ENCODE measurements around the gene TIMM17A. TPM values are rescaled to one million over a fixed set of nuclear protein-coding genes. Genes with fewer than 3 reads are reported as not detected.

TIMM17A gene
- total and polyA plus RNA-seq, 2 of the 8 experiments (the other 6 are each of a cell fraction or from before 2014, with no cell fraction given): 30.3 to 57.1 TPM

DNA sequence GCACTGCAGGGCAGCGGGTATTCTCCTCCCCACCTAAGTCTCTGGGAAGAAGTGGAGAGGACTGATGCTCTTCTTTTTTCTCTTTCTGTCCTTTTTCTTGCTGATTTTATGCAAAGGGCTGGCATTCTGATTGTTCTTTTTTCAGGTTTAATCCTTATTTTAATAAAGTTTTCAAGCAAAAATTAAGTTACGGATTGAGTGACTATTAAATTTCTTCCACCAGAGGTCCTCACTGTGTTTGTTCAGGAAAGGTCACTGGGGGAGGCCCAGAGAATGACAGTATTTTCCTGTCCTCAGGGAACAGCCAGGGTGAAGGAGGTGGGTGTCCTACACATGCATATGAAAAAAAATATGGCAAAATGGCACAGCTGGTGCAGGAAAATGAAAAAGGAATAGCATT lies 50.7 kb downstream of the TIMM17A start:
- Histone ChIP-seq H3K14ac (ENCODE audit: insufficient read length) (no peak overlapping the region), H3K4me1 (replicated peaks in 1 of 4; ENCODE audit: control insufficient read depth in 3 of 4, insufficient read depth in 4 of 4, low read length in 3 of 4) (peaks cover 12 to 31% (median 26%) of the 10 kb centered on the region in 4 experiments), H2BK20ac (ENCODE audit: low read length) (no peak overlapping the region), H2BK12ac (ENCODE audit: low read depth, low read length) (no peak overlapping the region), H3K4me2 (ENCODE audit: insufficient read depth in 1 of 2, low read depth in 2 of 2, low read length in 2 of 2) (no peak overlapping the region), H3K79me1 (ENCODE audit: low read depth, low read length) (0 out of 2 replicates have a peak, but pooled peaks cover 2% of the 10 kb centered on the region), H2BK120ac (replicated peaks; ENCODE audit: low read depth, low read length) (no peak overlapping the region), H2BK5ac (ENCODE audit: low read depth, low read length) (no peak overlapping the region), H3K23ac (ENCODE audit: insufficient read length) (no peak overlapping the region), H4K5ac (ENCODE audit: insufficient read length, low read depth, low read length) (no peak overlapping the region), H3K79me2 (ENCODE audit: control insufficient read depth in 1 of 2, insufficient read depth in 2 of 2, low read length in 2 of 2) (peaks cover 0 to 2% of the 10 kb centered on the region in 2 experiments; a peak in 1 of 4 replicates), H3K9me3 (ENCODE audit: insufficient read depth in 2 of 2, low read depth in 1 of 2, low read length in 1 of 2) (no peaks in the 10 kb centered on the region), H4K8ac (ENCODE audit: extremely low read depth, insufficient read depth, low read length) (no peak overlapping the region), H2AK5ac (ENCODE audit: low read depth, low read length) (no peak overlapping the region), H3K27ac (ENCODE audit: low read depth, low read length) (no peak overlapping the region), H3K36me3 (ENCODE audit: control insufficient read depth in 2 of 4, insufficient read depth in 4 of 4, low read length in 3 of 4) (peaks cover 14 to 43% (median 31%) of the 10 kb centered on the region in 4 experiments), H4K91ac (replicated peaks; ENCODE audit: insufficient read length, low read length) (no peak overlapping the region), H3K27me3 (replicated peaks in 1 of 4; ENCODE audit: control insufficient read depth in 3 of 4, extremely low read depth in 1 of 4, insufficient read depth in 3 of 4, low read length in 3 of 4) (no peaks in the 10 kb centered on the region), H3K9ac (replicated peaks in 1 of 4; ENCODE audit: extremely low read depth in 1 of 4, low read depth in 3 of 4, low read length in 3 of 4) (no peak overlapping the region), H2BK15ac (ENCODE audit: low read length) (no peak overlapping the region), H3K4ac (replicated peaks; ENCODE audit: insufficient read length, low read depth, low read length) (no peak overlapping the region), H3K18ac (ENCODE audit: extremely low read depth, low read length) (no peak overlapping the region), H3K4me3 (ENCODE audit: extremely low read depth in 1 of 4, insufficient read depth in 2 of 4, low read depth in 3 of 4, low read length in 4 of 4) (no peak overlapping the region), H4K20me1 (replicated peaks in 1 of 2; ENCODE audit: control insufficient read depth in 1 of 2, insufficient read depth in 2 of 2, low read length in 2 of 2) (peaks cover 0 to 3% of the 10 kb centered on the region in 2 experiments), H3K23me2 (ENCODE audit: low read depth, low read length) (peaks cover 9% of the 10 kb centered on the region), H3K56ac (replicated peaks; ENCODE audit: insufficient read length, low read depth, low read length) (no peak overlapping the region), H2AFZ (ENCODE audit: low read length) (no peak overlapping the region)
- CTCF ChIA-PET (ENCODE audit: partially characterized antibody): interaction anchor here (0.6 to 27.9 kb wide), 21 partner anchors 12 to 611 kb away, joined by 3 to 1014 read pairs (median 5); partner anchors contain the start of genes GPR37L1, PTPN7 and RNPEP
- FAIRE-seq (no peak), DNase-seq (ENCODE audit: low read depth in 1 of 2, low spot score in 2 of 2) (no peak)
- POLR2A ChIA-PET (ENCODE audit: partially characterized antibody): interaction anchor here (0.9 to 6.4 kb wide), 5 partner anchors 10 to 115 kb away, joined by 3 to 98 read pairs (median 4); partner anchors contain the start of gene GPR37L1
- 58% methylated on average over 2 of the region's 2 CpGs; no CpG with 5 or more reads in 1 of the 2 experiments for WGBS, 2 experiments (ENCODE audit: extremely low coverage in 1 of 2, insufficient coverage in 1 of 2, insufficient read length in 1 of 2, insufficient replicate concordance in 2 of 2, low coverage in 1 of 2, low lambda C conversion rate in 2 of 2, missing lambda C conversion rate in 1 of 2)
- peak; percentile 40 to 55 for TF ChIP-seq RAD21 (IDR thresholded peaks at IDR 0.05 in 1 of 2, conservative IDR thresholded peaks at IDR 0.05 in 1 of 2; ENCODE audit: low read depth in 2 of 2, low read length in 2 of 2)
- TF ChIP-seq NRF1 (IDR thresholded peaks at IDR 0.05; ENCODE audit: low read depth, low read length): no peak
- TF ChIP-seq SIN3A (conservative IDR thresholded peaks at IDR 0.05 in 1 of 2, IDR thresholded peaks at IDR 0.05 in 1 of 2; ENCODE audit: low read depth in 1 of 2, low read length in 2 of 2): no peak
- TF ChIP-seq, protein P1, sequence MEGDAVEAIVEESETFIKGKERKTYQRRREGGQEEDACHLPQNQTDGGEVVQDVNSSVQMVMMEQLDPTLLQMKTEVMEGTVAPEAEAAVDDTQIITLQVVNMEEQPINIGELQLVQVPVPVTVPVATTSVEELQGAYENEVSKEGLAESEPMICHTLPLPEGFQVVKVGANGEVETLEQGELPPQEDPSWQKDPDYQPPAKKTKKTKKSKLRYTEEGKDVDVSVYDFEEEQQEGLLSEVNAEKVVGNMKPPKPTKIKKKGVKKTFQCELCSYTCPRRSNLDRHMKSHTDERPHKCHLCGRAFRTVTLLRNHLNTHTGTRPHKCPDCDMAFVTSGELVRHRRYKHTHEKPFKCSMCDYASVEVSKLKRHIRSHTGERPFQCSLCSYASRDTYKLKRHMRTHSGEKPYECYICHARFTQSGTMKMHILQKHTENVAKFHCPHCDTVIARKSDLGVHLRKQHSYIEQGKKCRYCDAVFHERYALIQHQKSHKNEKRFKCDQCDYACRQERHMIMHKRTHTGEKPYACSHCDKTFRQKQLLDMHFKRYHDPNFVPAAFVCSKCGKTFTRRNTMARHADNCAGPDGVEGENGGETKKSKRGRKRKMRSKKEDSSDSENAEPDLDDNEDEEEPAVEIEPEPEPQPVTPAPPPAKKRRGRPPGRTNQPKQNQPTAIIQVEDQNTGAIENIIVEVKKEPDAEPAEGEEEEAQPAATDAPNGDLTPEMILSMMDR (IDR thresholded peaks at IDR 0.05; ENCODE audit: control extremely low read depth in 1 of 3, insufficient read depth in 1 of 3, low read depth in 1 of 3, low read length in 3 of 3): peak in 2 of 3 experiments; percentile 39 to 49; a peak in 2 of 4 replicates
- TF ChIP-seq POLR2AphosphoS5 (IDR thresholded peaks at IDR 0.05; ENCODE audit: low read depth, low read length): no peak
- TF ChIP-seq TEAD4 (IDR thresholded peaks at IDR 0.05; ENCODE audit: low read depth, low read length): peak; percentile 92
- TF ChIP-seq POLR2A (IDR thresholded peaks at IDR 0.05; ENCODE audit: control extremely low read depth in 1 of 2, low read depth in 2 of 2, low read length in 2 of 2): no peak
- TF ChIP-seq SRF (IDR thresholded peaks at IDR 0.05; ENCODE audit: low read depth, low read length): no peak
- TF ChIP-seq BRCA1 (IDR thresholded peaks at IDR 0.05; ENCODE audit: low read depth, low read length): no peak
- no peak for TF ChIP-seq TCF12 (IDR thresholded peaks at IDR 0.05; ENCODE audit: low read depth, low read length)
- TF ChIP-seq KDM5A (IDR thresholded peaks at IDR 0.05; ENCODE audit: low read length): no peak
